Prostate gland (tissue), 2 donors: ENCODE measurements around the gene KCNJ18.
"Not testable (repeated sequence)": the region's sequence is repeated elsewhere in the genome, so short reads cannot be mapped to it uniquely, and the experiment has no call there.

ENCODE experiments used
- CTCF ChIP-seq, 4 experiments: fragments of 200-600 bp in 2 of 4; fragments of 450-650 bp in 2 of 4; sonication (generic) in 2 of 4; IDR thresholded peaks; 1 replicate in 3 of 4; 2 replicates in 1 of 4; pipeline ENCODE4 v1.5.1; 2016 to 2019; ENCODE audit warnings: antibody characterized with exemption in 4 of 4, mild to moderate bottlenecking in 2 of 4, moderate library complexity in 2 of 4
- POLR2AphosphoS5 ChIP-seq: sonication (generic); formaldehyde crosslinking; IDR thresholded peaks from one replicate; pipeline ENCODE4 v1.6.1; 2017; ENCODE audit warnings: antibody characterized with exemption

DNA sequence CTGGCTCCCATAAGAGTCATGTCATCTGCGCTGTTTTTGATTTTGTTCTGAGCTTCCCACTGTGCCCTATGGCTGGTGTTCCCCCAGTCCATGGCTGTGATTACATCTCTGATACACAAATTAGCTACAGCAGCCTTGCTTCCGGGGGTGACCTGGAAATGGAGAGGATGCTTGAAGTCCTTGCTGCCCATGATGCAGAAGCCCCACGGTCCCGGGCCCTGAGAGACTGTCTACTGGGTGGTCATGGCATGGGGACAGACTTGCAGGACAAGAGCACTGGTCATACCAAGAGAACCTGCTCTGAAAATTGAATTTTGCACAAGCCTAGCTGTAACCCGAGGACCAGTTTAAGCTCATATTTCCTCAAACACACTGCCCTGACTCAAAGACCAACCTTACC is 38.8 kb downstream of the KCNJ18 start:
- TF ChIP-seq CTCF (IDR thresholded peaks at IDR 0.05); POLR2AphosphoS5: not testable (repeated sequence)
